SK-N-MC (cell line): Measurements from ENCODE around the gene OR52A5.

ENCODE experiments used
- DNase-seq: peaks from one replicate; pipeline ENCODE4 v3.0.0-alpha.2; 2011; ENCODE audit warnings: low read depth, low spot score
- H3K27ac ChIP-seq: fragments of 200-600 bp; sonication (generic); 2 replicates; pipeline ENCODE4 v1.5.1; 2016; ENCODE audit warnings: mixed run types
- H3K36me3 ChIP-seq: fragments of 200-600 bp; sonication (generic); 2 replicates; pipeline ENCODE4 v1.6.1; 2017; ENCODE audit warnings: antibody characterized with exemption, low read length, mixed read lengths; ENCODE audit not compliant: insufficient read depth
- H3K4me3 ChIP-seq: fragments of 200-600 bp; sonication (generic); 2 replicates; pipeline ENCODE4 v1.5.1; 2016
- H3K9ac ChIP-seq: fragments of 200-600 bp; sonication (generic); 2 replicates; pipeline ENCODE4 v1.8.0; 2017; ENCODE audit warnings: mixed run types, mixed read lengths; ENCODE audit not compliant: insufficient read length
- H3K9me3 ChIP-seq: fragments of 200-600 bp; sonication (generic); 2 replicates; pipeline ENCODE4 v1.6.1; 2017; ENCODE audit warnings: low read depth, mild to moderate bottlenecking, antibody characterized with exemption, low read length, moderate library complexity, mixed read lengths
- EZH2 ChIP-seq: fragments of 200-600 bp; sonication (generic); IDR thresholded peaks from one replicate; pipeline ENCODE4 v1.6.1; 2017; ENCODE audit warnings: antibody characterized with exemption
- FOXP2 ChIP-seq: optimal IDR thresholded peaks from 2 replicates; pipeline ENCODE3; 2011; ENCODE audit warnings: mild to moderate bottlenecking, moderate library complexity; ENCODE audit not compliant: insufficient read depth; ENCODE audit errors: extremely low read length, control extremely low read depth
- POLR2AphosphoS5 ChIP-seq: IDR thresholded peaks from 2 replicates; pipeline ENCODE4 v1.6.1; 2012; ENCODE audit warnings: mild to moderate bottlenecking, low read depth, low read length, borderline replicate concordance

Gene OR52A5

DNA sequence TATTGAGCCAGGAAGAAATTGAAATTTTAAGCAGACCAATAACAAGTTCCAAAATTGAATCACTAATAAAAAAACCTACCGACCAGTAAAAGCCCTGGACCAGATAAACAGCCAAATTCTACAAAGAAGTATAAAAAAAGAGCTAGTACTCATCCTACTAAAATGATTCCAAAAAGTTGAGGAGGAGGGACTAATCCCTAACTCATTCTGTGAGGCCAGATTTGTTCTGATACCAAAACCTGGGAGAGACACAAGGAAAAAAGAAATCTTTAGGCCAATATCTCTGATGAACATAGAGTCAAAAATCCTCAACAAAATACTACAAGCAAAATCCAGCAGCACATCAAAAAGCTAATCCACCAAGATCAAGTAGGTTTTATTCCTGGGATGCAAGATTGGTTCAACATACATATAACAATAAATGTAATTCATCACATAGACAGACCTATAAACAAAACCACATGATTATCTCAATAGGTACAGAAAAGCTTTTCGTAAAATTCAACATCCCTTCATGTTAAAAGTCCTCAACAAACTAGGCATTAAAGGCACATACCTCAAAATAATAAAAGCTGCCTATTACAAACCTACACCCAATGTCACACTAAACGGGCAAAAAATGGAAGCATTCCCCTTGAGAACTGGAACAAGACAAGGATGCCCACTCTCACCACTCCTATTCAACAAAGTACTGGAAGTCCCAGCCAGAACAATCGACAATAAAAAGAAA, 13.1 kb downstream of the OR52A5 start:
- Histone ChIP-seq H3K9ac (no peak overlapping the region), H3K36me3 (no peaks in the 10 kb centered on the region), H3K27ac (no peak overlapping the region), H3K4me3 (no peak overlapping the region), H3K9me3 (no peaks in the 10 kb centered on the region)
- TF ChIP-seq EZH2 (no peak), POLR2AphosphoS5 (no peak), FOXP2 (no peak)
- DNase-seq = no peak

DNA sequence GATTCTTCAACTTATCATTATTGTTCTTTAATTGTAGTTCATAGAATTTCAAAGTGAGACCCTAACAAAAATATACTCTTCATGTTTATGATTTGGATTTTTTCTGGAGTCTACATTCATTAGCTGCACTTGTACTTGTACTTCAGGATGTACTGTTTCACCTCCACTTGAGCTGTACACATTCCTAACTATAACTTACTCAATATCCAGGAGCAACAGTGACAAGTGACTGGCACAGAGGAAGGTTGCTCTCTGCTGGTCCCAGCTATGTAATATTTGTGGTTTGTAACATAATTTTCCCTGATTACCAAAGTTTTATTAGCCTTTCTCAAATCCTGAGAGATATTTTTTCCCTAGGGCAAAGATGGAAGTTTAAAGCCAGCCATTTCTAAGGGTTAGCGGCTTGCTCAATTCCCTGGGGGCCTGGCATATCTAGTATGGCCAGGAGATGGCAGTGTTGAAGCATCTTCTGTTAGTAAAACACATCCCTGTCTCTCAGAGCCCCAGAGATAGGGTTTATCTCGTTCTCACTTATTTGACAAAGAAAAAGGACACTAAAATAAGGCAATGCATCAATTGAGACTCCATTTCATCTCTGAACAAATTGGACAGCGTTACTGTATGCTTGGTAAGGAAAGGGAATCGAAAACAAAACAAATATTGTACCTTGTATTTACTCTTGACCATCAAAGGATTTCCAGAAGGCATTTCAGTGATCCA, 14.2 kb downstream of the OR52A5 start:
- no peak overlapping the region for H3K9ac ChIP-seq
- no peak overlapping the region for H3K4me3 ChIP-seq
- DNase-seq = peak; percentile 53
- H3K36me3 ChIP-seq = no peaks in the 10 kb centered on the region
- TF ChIP-seq FOXP2 (no peak), EZH2 (no peak)
- H3K9me3 ChIP-seq = no peaks in the 10 kb centered on the region
- H3K27ac ChIP-seq = no peak overlapping the region

DNA sequence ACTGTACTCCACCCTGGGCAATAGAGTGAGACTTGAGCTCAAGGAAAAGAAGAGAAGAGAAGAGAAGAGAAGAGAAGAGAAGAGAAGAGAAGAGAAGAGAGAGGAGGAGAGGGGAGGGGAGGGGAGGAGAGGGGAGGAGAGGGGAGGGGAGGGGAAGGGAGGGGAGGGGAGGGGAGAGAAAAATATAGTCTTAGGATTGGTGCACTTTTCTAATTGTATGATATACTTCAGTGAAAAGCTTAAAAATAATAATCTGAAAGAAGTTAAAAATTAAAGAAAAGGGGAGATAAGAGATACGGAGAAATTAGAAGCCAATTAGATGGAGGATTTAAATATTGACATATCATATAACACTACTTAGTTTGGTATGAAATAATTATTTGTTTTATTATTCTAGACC, 19.3 kb downstream of the OR52A5 start:
- Histone ChIP-seq H3K36me3 (no peaks in the 10 kb centered on the region), H3K9ac (no peak overlapping the region), H3K4me3 (no peak overlapping the region), H3K27ac (no peak overlapping the region), H3K9me3 (no peaks in the 10 kb centered on the region)
- TF ChIP-seq FOXP2 (no peak), EZH2 (no peak), POLR2AphosphoS5 (no peak)
- no peak for DNase-seq

DNA sequence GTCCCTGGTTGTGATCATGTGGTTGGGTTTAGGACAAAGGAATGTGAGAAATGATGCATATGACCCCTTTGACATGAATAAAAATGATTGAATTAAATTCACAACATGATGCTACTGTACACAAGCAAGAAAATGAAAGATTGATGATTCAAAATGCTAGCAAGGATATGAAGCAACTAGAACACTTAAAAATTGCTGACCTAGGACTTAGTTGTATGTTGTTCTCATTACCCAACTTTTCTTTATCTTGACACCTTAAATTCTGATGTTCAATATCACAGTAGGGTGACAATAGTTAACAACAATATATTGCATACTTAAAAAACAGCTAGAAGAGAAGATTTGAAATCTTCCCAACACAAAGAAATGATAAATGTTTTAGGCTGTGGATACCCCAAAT, 20.6 kb downstream of the OR52A5 start:
- no peak for DNase-seq
- Histone ChIP-seq H3K9ac (no peak overlapping the region), H3K36me3 (no peaks in the 10 kb centered on the region), H3K9me3 (no peaks in the 10 kb centered on the region), H3K27ac (no peak overlapping the region), H3K4me3 (no peak overlapping the region)
- TF ChIP-seq FOXP2 (no peak), EZH2 (no peak), POLR2AphosphoS5 (no peak)

DNA sequence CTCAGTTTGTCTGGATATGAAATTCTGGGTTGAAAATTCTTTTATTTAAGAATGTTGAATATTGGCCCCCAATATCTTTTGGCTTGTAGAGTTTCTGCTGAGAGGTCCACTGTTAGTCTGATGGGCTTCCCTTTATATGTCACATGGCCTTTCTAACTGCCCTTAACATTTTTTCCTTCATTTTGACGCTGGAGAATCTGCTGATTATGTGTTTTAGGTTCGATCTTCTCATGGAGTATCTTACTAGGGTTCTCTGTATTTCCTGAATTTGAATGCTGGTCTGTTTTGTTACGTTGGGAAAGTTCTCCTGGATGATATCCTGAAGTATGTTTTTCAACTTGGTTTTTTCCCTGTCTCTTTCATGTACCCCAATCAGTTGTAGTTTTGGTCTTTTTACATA, 22.8 kb downstream of the OR52A5 start:
- Histone ChIP-seq H3K27ac (no peak overlapping the region), H3K9ac (no peak overlapping the region), H3K4me3 (no peak overlapping the region), H3K36me3 (no peaks in the 10 kb centered on the region), H3K9me3 (no peaks in the 10 kb centered on the region)
- no peak for DNase-seq
- TF ChIP-seq FOXP2 (no peak), POLR2AphosphoS5 (no peak), EZH2 (no peak)

DNA sequence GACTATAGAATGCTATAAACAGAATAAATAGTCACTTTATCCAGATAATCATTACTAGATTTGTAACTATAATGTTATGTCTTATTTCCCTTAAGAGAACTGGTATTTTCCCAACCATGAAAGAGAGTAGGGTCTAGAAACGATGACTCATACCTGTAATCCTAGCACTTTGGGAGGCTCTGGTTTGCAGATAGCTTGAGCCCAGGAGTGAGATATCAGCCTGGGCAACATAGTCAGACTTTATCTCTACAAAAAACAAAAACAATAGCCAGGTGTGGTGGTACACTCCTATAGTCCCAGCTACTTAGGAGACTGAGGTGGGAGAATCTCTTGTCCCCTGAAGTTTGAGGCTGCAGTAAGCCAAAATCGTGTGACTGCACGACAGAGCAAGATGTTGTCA, 30.9 kb downstream of the OR52A5 start:
- DNase-seq = no peak
- TF ChIP-seq EZH2 (no peak), POLR2AphosphoS5 (no peak), FOXP2 (no peak)
- Histone ChIP-seq H3K9me3 (no peaks in the 10 kb centered on the region), H3K27ac (no peak overlapping the region), H3K36me3 (no peaks in the 10 kb centered on the region), H3K9ac (no peak overlapping the region), H3K4me3 (no peak overlapping the region)

DNA sequence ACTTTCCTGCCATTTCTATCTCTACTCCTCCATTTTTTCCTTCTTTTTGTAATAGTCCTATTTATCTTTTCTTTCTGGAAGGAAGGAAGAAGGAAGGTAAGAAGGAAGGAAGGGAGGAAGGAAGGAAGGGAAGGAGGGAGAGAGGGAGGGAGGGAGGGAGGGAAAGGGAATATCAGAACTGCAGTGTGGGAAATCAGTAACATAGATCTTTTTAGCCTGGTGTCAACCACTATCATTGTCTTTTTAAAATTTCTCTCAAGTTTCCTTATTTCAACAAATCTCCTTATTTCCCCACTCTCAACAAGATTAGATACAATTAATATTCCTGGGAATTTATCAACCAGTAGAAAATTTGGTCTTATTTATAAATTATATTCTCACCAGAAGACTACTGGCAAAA, 35.1 kb downstream of the OR52A5 start:
- no peak for DNase-seq
- Histone ChIP-seq H3K4me3 (no peak overlapping the region), H3K36me3 (no peaks in the 10 kb centered on the region), H3K27ac (no peak overlapping the region), H3K9me3 (no peaks in the 10 kb centered on the region), H3K9ac (no peak overlapping the region)
- TF ChIP-seq POLR2AphosphoS5 = no peak
- TF ChIP-seq FOXP2 = no peak
- TF ChIP-seq EZH2 = no peak

DNA sequence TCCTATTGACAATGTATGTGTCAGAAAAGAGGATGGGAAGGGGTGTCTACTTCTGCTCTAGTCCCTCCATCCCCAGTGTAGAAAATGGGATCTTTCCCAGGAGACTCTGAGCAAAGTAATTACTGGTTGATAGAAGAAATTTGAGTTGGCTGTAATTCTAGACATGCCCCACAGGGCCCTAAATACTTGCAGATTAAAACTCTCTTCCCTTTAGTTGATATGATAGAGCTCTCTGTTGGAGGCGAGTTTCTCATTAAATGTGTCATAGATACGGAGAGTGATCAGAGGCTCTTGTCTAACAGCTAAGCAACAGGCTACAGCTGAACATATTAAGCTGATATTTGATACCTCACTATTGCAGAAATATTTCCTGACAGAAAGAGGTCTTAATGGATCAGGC, 35.9 kb downstream of the OR52A5 start:
- TF ChIP-seq POLR2AphosphoS5 (no peak), EZH2 (no peak), FOXP2 (no peak)
- Histone ChIP-seq H3K27ac (no peak overlapping the region), H3K9me3 (no peaks in the 10 kb centered on the region), H3K9ac (no peak overlapping the region), H3K4me3 (no peak overlapping the region), H3K36me3 (no peaks in the 10 kb centered on the region)
- no peak for DNase-seq

DNA sequence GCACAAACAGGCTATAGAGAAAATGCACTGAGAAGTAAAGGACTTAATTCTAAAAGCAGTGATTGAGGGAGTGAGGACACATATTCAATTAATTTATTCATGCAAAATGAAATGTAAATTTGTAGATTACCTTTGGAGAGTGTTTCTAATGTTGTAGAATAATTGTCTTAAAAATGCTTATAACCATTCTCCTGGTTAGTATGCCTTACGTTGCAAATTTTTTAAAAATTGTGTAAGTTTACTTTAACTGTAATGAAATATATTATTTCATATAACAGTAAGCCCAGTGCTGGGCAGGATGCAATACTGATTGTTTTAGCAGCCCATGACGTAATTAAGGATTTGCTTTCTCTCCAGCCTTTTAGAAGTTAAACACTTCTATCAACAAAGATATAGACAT, 42.1 kb downstream of the OR52A5 start:
- TF ChIP-seq POLR2AphosphoS5 (no peak), FOXP2 (no peak), EZH2 (no peak)
- H3K27ac ChIP-seq = no peak overlapping the region
- no peak overlapping the region for H3K4me3 ChIP-seq
- H3K36me3 ChIP-seq = no peaks in the 10 kb centered on the region
- no peak for DNase-seq
- no peaks in the 10 kb centered on the region for H3K9me3 ChIP-seq
- H3K9ac ChIP-seq = no peak overlapping the region
